HG02885 (cell line): ENCODE results near the gene DYNC1I1.

Experiments used
- ATAC-seq: cut with Tn5 transposase; IDR thresholded peaks from one replicate; pipeline ENCODE4 v1.9.1; 2021; ENCODE audit warnings: mild to moderate bottlenecking; ENCODE audit not compliant: unreplicated experiment, poor library complexity

Gene DYNC1I1

DNA sequence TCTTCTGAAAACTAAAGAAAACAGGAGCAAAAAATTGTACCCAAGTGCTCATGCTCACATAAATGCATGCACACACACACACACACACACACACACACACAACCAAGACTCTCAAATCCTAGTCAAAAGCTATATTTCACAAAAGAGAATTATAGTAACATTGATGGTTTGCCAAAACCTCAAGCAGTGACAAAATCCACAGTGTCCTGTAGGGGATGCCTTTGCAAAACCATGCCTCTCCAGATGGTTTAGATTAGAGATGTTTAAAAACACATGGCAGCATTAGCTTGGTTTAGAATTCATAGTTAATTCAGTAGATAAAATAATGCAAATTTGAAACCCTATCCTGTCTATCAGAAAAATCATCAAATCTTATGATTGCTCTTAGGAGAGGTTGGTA, 232.2 kb downstream of the DYNC1I1 start:
- ATAC-seq: no peak

DNA sequence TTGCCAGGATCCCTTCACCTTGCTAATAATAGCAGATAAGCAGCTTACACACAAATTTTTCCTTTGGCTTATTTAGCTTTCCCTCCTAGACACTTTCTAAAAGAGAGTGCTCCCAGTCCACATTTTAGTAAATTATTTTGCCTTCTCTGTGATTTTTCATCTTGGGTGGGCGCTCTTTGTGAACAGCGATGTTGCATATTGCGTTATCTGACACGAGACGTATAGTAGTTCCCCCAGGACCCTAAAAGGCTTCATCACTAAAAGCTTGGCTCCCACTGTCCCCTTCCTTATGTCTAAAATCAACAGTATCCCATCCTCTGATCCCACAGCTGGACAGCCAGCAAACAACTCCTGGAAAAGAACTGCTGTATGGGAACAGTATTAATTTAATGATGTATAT, 232.9 kb downstream of the DYNC1I1 start:
- ATAC-seq: no peak

DNA sequence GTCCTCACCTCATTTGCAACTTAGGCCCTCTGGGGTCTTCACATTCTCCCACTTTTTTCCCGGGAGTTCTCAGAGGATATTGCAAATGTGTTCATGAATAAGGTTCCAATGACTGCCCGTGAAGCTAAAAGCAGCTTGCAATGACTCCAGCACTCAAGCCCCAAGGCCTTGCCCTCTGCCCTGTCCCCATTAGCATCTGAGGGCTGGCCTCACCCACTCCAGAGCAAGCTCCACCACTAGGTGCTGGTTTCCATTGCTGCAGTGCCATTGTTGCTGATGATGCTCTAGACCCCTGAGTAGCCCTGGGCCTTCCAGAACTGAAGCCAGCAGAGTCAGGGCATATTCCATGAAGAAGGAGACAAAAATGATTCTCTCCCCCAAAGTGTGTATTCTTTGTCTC, 236.8 kb downstream of the DYNC1I1 start:
- no peak for ATAC-seq

DNA sequence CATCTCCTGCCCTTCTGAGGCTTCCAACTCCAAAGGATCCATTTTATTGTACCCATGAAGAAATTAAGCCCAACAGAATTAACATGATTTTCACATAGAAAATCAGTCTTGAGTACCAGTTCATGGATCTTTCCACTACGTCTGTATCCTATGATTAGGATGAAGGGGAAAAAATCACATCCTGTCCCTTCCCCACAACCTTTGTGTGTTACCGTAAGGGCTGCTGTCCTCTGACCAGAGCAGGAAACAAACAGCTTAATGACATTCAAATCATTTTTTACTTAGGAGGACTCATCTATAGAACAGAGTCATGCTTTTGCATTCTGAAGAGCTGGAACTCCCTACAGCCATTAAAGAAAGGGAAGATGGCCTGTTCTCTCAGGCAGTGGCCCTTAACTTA, 241.5 kb downstream of the DYNC1I1 start:
- no peak for ATAC-seq

DNA sequence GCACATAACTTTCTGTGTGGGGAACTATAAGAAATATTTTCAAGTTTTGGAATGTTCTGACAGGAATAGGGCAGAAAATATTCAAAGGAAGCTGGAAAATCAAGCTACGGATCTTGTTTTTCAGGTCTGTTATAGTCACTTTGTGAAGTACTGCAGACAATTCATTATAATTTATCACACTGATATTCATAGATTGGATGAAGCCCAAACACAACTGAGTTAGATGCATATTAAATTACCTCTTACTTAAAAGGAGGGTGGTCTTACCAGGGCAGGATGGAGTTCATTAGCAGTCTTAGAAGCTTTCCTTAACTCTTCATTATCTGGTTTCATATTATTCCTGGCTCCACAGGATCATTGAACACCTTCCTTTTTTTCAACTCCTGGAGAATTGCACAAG, 242.3 kb downstream of the DYNC1I1 start:
- no peak for ATAC-seq

DNA sequence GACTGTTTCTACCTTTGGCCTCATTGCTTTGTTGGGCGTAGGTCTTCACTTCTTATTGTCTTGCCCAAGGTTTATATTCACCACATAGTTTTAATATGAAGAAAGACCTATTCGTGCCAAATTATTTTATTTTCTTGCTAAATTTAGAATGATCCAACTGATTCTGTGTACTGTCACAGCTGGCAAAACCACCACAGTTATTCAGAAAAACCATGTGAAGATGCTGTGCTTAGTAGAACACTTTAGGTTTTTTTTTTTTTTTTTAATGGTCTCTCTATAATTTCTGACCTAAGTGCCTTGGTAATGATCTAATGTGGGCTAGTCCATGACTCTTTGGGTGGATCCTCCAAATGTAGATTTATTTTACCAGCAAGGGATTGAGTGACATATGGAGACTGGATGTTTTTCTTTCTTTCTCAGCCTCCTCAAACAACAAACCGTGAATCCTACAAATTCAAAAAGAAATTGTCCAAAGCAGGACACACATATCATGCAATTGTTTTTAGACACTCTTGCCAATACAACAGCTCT, 243.8 kb downstream of the DYNC1I1 start:
- no peak for ATAC-seq

DNA sequence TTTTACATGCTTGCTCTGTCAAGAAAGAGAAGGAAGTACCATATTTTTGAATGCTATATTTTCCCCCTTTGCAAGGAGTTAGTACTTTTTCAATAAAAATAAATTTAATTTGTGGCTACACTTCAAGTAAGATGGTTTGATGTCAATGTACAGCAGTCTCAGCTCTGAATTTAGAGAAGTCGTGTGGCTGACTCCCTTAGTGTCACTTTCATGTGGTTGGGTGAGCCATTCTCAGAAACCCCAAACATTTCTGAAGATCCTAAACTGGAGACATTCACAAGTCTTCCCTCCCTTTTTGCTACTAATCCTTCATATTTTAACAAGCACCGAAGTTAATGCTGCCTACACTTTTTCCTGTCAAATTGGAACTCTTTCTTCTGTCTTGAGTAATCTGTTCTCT, 244.4 kb downstream of the DYNC1I1 start:
- no peak for ATAC-seq

DNA sequence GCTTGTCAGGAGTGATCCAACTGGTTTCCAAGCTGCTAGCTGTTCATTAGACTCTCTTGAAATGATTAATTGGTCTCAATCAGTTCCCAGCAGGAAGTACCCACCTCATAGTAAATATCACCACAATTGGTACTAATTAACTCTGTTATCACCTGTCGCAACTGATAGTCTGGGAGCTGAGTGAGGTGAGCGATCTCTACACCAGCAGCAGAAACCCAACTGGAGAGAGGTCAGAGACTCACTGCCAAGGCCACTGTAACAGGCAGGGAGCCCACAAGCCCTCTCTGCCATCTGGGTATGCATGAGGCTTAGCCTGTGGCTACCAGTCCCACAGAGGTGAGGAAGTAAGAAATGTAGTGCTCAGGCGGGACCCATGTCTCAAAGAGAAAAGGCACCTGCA, 245.5 kb downstream of the DYNC1I1 start:
- no peak for ATAC-seq

DNA sequence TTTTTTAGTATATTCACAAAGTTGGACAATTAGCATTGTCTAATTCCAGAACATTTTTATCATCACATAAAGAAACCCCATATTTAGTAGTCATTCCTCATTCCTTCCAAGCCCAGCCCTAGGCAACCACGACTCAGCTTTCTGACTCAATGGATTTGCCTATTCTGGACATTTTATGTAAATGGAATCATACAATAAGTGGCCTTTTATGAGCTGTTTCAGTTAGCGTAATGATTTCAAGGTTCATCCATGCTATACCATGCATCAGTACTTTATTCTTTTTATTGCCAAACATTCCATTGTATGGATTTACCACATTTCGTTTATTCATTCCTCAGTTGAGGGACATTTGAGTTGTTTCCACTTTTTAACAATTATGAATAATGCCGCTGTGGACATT, 249.2 kb downstream of the DYNC1I1 start:
- no peak for ATAC-seq

DNA sequence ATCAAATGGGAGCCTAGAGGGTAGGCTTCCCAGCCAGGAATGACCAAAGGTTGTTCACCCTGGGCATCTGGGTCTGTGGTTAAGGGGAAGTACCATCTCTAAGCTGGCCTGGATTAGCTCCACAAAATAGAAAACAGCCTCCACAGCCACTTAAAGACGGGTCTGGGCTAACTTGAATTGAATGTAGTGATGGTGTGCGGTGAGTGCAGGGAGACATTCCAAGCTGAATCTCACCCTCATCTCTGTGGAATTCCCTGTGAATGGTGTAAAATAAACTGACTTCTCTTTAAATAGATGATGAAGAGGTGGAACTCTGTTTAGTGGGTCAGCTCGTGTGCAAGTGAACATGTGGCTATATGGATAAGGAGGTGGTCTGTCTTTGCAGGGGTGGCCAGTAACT, 251.0 kb downstream of the DYNC1I1 start:
- ATAC-seq: no peak

DNA sequence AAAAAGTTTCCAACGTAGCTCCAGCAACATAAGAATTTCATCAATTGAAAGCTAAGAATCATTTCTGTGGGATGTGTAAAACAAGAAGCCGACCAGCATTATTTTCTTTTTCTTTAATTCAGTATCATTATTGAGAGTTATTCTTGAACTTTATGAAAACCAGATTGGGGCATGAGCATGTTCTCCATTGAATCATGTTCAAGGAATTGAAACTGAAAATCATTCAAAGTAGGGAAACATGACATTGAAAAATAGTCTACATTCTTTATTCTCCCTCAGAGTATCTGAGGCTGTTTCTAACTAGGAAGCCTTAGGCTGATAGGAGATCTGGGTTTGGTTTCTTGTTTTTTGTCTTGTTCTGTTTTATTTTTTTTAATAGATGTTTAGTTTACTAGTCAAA, 253.7 kb downstream of the DYNC1I1 start:
- ATAC-seq: no peak

DNA sequence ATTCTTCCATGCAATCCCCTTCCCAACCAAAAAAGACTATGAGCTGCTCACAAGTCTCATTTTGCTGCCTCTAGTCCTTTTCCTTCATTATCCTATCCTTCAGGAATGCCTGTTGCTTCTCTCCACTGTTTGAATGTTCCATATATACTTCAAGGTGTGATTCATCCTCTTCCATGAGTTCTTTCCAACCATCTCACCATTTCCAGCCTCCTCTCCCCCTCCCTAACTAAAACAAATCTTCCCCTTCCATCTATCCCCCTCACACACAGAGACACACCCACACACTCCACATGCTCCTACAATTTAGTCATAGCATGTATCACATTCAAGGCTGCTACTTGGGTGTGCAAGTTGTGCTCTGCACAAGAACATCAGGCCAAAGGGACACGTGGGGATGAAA, 254.3 kb downstream of the DYNC1I1 start:
- no peak for ATAC-seq

DNA sequence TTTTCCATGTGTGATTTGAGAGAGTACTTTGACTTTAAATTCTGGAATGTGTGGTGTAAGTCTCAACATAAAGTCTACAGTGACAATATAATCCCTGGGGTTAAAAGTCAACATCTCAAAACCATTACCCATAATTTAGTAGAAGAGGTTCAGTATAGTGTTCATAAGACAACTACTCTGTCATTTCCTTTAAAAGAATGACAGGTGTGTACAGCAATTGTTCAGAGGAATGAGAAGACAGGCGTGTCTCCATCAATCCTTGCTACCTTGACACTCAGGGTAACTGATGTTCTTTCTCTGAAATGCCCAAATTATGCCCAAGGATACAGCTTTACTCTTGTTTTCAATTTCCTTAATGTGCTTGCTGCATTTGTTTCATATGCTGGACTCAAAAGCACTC, 256.4 kb downstream of the DYNC1I1 start:
- ATAC-seq: no peak

DNA sequence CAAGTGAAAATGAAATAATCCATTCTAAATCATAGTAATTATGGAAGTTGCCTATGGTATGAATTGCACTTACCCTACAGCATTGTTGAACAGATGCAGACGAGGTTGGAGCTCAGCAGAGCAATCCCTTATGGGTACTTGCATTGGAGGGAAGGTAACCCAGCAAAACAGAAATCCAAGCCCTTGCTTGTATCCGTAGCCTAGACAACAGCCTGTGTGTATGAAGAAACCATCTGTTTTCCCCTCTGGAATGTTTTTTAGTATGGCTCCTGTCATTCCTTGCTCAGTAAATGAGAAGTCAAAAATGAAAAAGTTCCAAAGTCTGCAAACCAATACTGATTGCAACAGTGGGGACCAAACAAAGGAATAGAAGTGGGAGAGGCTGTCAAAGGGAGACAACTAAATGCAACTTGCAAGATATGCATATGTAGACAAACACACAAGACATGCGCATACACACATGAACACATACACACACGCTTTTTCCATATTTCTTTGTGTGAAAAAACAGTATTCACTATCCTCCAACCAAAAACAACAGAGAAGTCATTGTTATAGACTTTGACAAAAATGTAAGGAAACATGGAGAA, 260.8 kb downstream of the DYNC1I1 start:
- ATAC-seq: no peak

DNA sequence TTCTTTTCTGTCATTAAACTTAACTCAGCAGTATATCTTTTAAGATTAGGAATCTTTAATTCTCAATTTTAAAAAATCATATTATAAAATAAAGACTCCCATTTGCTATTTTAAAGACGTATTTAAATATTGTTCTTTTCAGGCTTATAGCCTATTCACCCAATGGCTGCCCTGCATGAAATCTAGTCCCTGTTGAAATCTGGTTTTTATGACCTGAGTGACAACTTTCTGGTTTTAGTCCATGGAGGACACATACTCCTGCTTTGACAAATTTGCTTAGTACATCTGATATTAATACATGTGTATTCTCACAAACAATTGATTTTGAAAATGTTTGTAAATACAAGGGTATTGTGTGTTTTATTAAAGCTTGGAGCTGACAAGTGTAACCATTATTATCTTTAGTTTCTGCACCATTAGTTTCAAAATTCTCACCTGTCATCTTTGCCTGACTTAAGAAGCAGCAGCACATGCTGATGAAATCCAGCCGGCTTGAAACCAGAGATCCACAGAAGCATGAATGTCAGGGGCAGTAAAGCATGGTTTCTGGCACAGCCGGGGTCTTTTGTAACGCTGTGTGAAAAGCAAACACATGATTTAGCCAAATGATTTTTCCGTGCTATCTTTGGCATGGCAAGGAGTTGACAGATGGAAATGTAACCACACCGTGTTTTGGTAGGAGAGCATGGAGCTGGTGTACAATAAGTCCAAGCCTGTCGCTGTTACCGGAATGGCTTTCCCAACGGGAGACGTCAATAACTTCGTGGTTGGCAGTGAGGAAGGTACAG, 262.8 kb downstream of the DYNC1I1 start:
- ATAC-seq: no peak

DNA sequence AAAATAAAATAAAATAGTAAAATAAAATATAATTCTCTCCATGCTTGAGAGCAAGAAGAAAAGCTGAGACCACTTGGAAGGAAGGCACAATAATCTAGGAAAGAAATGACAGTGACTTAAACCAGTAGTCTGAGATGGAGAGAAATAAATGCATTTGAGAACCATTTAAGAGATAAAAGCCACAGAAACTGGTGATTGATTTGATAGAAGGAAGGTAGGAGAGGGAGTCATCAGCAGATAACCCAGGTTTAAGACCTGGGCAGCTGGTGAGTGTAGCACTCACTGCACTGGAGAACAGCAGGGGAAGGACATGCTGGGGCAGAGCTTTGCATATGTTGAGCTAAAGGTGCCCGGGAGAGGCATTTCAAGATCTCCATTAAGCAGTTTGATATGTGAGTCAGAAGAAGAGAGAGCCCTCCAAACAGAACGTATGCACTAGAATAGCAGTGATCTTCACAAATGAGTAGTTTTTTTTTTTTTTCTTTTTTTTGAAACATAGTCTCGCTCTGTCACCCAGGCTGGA, 268.0 kb downstream of the DYNC1I1 start:
- ATAC-seq: no peak

DNA sequence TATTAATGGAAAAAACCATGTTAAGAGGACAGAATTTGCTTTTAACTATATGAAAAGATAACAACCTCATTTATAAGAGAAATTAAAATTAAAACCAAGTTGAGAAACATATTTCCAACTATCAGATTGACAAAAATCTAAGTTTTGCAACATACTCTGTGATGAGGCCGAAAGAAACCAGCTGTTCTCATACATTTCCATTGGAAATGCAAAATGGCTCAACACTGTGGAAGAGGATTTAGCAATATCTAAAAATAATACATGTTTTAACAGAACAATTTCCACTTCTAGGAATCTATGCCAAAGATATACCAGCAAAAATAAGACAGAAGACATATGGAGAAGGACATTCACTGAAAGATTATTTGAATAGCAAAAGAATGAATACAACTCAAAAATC, 268.8 kb downstream of the DYNC1I1 start:
- no peak for ATAC-seq

DNA sequence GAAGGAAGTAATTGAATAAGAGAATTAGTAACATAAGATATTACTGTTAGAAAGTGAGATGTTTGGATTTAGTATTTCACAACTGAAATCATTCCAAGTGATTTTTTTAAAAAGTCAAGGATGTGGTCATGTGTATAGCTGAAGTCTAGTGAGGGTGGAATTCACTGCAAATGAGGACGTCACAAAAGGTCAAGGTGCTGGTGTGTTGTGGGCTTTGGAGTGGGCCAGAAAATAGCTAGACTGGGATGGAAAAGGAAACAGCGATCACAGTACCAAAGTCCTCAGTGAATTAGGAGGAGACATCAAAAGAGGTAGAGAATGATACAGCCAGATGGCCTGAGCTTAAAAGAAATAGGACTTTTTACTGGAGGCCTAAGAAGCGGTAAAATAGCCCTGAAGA, 272.8 kb downstream of the DYNC1I1 start:
- ATAC-seq: no peak

DNA sequence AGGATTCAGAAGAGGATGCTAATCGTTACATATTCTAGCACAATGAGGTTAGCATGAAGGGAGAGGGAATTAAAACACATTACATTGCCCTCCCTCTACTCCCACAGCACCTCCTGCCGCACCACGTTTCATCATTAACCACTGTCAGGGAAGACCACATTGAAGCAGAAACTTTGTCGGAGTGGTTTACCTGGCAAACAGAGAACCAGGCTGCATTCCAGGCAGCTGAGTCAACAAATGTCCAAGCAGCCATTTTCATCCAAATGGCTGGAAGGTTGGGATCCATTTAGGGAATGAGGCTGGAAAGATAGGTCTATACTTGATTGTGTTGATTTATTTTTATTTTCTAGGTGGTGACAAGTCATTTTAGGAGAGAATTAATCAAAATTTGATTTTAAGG, 273.6 kb downstream of the DYNC1I1 start:
- no peak for ATAC-seq

DNA sequence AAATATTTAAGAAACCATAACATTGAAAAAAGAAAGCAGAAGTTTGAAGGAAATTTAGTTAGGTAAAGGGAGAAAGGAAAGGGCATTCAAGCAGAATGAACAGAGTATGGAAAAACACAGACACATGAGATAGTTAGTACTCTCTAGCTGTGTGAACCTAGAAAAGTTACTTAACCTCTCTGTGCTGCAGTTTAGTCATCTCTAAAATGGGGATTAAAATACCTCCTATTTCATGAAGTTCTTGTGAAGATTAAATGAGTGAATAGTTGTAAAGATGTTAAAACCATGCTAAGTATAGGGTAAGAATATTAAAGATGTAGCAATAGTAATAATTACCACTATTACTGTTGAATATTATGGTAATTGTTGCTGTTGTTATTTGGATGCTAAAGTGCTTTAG, 279.9 kb downstream of the DYNC1I1 start:
- ATAC-seq: no peak

DNA sequence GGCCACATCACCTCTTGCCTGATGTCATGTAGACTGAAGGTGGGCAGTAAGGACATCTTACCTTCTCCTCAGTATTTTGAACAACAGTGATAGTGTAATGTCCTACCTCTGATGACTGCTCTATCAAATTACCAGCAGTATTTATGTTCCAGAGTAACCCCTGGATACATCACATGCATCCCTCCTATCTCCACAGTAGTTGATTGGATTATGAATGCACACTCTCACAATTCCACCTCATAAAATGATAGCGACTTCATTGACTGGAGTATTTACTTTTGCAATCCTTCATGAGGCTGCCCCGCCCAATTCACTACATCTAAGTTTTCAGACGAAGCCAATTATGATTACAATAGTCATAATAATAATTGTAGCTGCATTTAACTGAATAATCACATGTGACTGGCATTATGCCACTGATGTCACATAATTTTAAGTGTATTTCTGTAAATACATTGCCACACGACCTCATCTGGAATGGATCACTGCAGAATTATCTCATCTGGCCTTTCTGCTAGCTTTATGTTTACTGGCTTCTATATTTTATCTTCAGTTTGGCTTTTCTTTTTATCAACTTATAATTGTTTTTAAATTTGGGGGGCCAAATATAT, 280.6 kb downstream of the DYNC1I1 start:
- no peak for ATAC-seq
